Measurements from ENCODE around the gene SLC8B1.

SLC8B1 gene

DNA sequence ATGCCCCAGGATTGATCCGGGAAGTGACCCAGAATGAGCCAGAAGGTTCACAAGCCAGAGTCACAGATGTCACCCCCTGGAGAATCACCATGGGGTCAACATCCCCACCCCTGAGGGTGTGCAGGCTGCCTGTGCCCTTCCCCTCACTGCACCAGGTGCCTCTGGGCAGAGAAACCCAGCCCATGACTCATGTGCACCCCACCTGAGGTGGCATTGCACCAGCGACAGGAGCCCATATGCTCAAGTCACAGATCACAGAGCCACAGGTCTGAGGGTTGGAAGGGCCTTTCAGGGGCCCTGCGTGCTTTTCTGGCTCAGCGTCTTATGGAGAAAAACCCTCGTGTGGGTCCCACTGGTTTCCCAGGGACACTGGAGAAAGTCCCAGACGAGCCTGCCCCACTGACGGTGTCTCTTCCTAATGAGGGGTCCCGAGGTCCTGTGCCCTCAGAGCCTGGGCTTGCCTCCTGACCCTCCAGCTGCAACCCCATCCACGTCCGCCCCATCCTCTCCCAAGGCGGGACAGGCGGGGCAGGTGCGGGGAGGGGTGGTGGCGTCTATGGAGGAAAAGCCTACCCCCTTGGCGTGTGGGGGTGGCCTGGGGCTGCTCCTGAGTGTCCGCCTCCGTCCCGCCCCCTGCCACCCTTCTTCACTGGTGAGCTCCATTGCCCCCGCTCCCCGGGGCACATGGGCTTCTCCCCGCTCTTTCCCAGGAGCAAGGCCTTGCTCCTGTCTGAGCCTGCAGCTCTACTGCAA, 47.6 kb downstream of the SLC8B1 start:
- in situ Hi-C loops (cut with HindIII; ENCODE audit: low sequenced_read_pairs) = no loop called here
- no peak for DNase-seq (ENCODE audit: low read depth)
- H3K4me3 ChIP-seq (ENCODE audit: low read depth, low read length) = no peak overlapping the region
- no peak for TF ChIP-seq CTCF (IDR thresholded peaks at IDR 0.05; ENCODE audit: low read depth, low read length, missing control alignments)

DNA sequence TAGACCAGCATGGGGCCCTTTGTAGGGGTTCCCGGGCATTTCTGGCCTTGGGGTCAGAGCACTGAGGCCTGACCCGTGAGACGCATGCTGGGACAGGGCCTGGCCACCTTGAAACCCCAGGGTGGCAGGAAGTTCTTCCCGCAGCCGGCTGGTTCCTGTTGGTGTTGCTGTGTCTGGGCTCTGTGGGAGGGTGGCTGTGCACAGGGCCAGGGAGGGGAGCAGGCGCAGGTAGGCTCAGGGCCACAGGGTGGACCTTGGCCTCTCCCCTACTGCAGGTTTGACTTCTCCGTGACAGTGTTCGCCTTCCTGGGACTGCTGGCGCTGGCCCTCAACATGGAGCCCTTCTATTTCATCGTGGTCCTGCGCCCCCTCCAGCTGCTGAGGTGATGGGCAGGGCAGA, 48.2 kb downstream of the SLC8B1 start:
- DNase-seq (ENCODE audit: low read depth) = no peak
- H3K4me3 ChIP-seq (ENCODE audit: low read depth, low read length) = no peak overlapping the region
- in situ Hi-C loops (cut with HindIII; ENCODE audit: low sequenced_read_pairs) = no loop called here
- no peak for TF ChIP-seq CTCF (IDR thresholded peaks at IDR 0.05; ENCODE audit: low read depth, low read length, missing control alignments)

GRCh38 chr12:113285679-113286610, 49.0 kb downstream of the SLC8B1 start:
- no peak overlapping the region for H3K4me3 ChIP-seq (ENCODE audit: low read depth, low read length)
- no peak for TF ChIP-seq CTCF (IDR thresholded peaks at IDR 0.05; ENCODE audit: low read depth, low read length, missing control alignments)
- no peak for DNase-seq (ENCODE audit: low read depth)
- in situ Hi-C loops (cut with HindIII; ENCODE audit: low sequenced_read_pairs) = no loop called here

DNA sequence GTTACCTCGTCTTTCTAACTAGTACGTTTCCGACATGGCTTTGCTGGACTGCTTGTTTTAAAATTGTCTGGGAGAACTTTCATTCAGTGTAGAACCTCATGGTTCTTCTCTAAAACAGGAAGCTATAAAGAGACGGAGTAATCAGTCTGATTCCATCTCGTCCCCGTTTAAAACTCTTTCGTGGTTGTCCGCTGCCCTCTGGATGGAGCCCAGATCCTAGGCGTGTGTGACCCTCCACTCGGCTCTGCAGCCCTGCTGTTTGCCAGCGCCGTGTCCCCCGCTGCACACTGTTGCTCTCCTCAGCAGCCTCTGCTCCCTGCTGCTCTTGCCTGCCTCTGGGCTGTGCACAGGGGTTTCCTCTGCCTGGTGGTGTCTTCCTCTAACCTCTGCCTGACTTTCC, 50.2 kb downstream of the SLC8B1 start:
- no peak for TF ChIP-seq CTCF (IDR thresholded peaks at IDR 0.05; ENCODE audit: low read depth, low read length, missing control alignments)
- in situ Hi-C loops (cut with HindIII; ENCODE audit: low sequenced_read_pairs) = no loop called here
- no peak for DNase-seq (ENCODE audit: low read depth)
- H3K4me3 ChIP-seq (ENCODE audit: low read depth, low read length) = no peak overlapping the region

DNA sequence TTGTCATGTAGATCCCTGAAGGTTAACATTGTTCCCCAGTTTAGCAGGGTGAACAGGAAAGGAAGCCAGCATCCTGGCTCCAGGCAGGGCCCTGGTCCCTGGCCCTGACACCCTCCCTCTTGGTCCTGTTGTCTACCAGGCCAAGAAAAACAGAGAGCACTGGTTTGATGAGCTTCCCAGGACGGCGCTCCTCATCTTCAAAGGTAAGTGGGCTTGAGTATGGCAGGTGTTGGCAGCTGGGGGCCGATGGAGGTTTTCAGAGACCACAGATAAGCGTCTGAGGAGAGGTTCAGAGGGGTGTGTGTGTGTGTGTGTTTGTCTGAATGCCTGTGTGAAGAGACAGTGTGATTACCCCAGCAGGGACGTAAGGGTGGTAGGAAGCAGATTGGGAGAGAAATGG, 56.3 kb downstream of the SLC8B1 start:
- no peak overlapping the region for H3K4me3 ChIP-seq (ENCODE audit: low read depth, low read length)
- no peak for DNase-seq (ENCODE audit: low read depth)
- TF ChIP-seq CTCF (IDR thresholded peaks at IDR 0.05; ENCODE audit: low read depth, low read length, missing control alignments) = no peak
- in situ Hi-C loops (cut with HindIII; ENCODE audit: low sequenced_read_pairs) = no loop called here

- TF ChIP-seq CTCF (IDR thresholded peaks at IDR 0.05; ENCODE audit: low read depth, low read length, missing control alignments) = no peak
- H3K4me3 ChIP-seq (ENCODE audit: low read depth, low read length) = no peak overlapping the region
- no peak for DNase-seq (ENCODE audit: low read depth)
- in situ Hi-C loops (cut with HindIII; ENCODE audit: low sequenced_read_pairs) = no loop called here
These were observed 56.8 kb downstream of the SLC8B1 start for GRCh38 chr12:113278141-113278540.
